Mucosa of descending colon (tissue), 3 donors: ENCODE results near the gene NANOS1. TPM values are rescaled to one million over a fixed set of nuclear protein-coding genes. Genes with fewer than 3 reads are reported as not detected.

ENCODE experiments used
- ATAC-seq: fragments of 200-7000 bp; cut with Tn5 transposase; one replicate; pipeline ENCODE4 v1.9.1; 2020; ENCODE audit warnings: mild to moderate bottlenecking, moderate library complexity
- DNase-seq, 3 donors: peaks; one replicate each; pipeline ENCODE4 v3.0.0-alpha.2; 2020
- H3K36me3 ChIP-seq: fragments of 200-600 bp; one replicate; pipeline ENCODE4 v1.8.0; 2021; ENCODE audit warnings: low read depth, mild to moderate bottlenecking
- H3K4me1 ChIP-seq: fragments of 200-600 bp; one replicate; pipeline ENCODE4 v1.8.0; 2021; ENCODE audit warnings: low read depth, mild to moderate bottlenecking
- H3K4me3 ChIP-seq: fragments of 200-600 bp; one replicate; pipeline ENCODE4 v1.8.0; 2021; ENCODE audit warnings: mild to moderate bottlenecking
- H3K9me3 ChIP-seq: fragments of 200-600 bp; one replicate; pipeline ENCODE4 v1.8.0; 2021; ENCODE audit warnings: mild to moderate bottlenecking
- intact Hi-C, 2 donors: fragments of 100-400 bp; cut with DNase I in 1 of 2; cut with micrococcal nuclease in 1 of 2; formaldehyde crosslinking; loops; one replicate each; pipeline versions ENCODE4 v1.11.0 to v1.11.1; 2022; cut with DNase I, micrococcal nuclease
- total RNA-seq, 3 donors: library from RNA; stranded (reverse); fragmentation: NEBNext Ultra II Directional in 2 of 3; extraction: Animal tissue kit (Norgen Biotek cat#: 25700) in 2 of 3; gene quantifications; one replicate each; pipeline versions ENCODE4 v1.2.1 to v1.2.4, GENCODE V29; 2021 to 2023
- TF ChIP-seq, protein P1 (sequence below): fragments of 200-600 bp; IDR thresholded peaks from one replicate; pipeline ENCODE4 v1.8.0; 2022; ENCODE audit warnings: antibody characterized with exemption, mild to moderate bottlenecking
- donor health status: DM: no; HTN: no; CAD: no; lungs with moderate emphysema.
- donor health status: DM: no; HTN: no; CAD: no.
- donor health status: DM: no; HTN: yes; CAD: no.

NANOS1 gene
- total RNA-seq, 3 donors from 2014 or later, result 0.12 to 2.7 (median 0.43) TPM

DNA sequence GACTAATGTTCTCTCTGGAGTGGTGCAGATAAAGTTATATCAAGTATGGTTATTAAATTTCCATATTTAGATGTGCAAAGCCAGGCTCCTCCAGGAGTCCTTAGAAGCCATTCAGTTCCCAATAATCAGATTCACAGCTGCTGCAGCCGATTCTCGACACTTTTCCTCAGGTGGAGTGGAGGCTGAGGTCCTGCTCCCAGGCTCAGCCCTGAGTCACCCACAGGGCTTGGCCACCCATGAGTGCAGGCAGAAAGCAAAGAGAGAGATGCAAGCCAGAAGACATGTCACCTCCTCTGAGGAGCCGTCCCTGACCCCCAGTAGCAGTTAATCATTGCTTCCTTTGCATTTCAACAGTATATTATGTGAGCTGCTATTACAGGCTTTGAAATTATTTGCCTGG is 36.3 kb upstream of the NANOS1 start:
- intact Hi-C loops, result no loop called here
- Histone ChIP-seq H3K9me3 (no peaks in the 10 kb centered on the region), H3K4me3 (no peak overlapping the region), H3K36me3 (no peaks in the 10 kb centered on the region), H3K4me1 (no peaks in the 10 kb centered on the region)
- TF ChIP-seq, protein P1, sequence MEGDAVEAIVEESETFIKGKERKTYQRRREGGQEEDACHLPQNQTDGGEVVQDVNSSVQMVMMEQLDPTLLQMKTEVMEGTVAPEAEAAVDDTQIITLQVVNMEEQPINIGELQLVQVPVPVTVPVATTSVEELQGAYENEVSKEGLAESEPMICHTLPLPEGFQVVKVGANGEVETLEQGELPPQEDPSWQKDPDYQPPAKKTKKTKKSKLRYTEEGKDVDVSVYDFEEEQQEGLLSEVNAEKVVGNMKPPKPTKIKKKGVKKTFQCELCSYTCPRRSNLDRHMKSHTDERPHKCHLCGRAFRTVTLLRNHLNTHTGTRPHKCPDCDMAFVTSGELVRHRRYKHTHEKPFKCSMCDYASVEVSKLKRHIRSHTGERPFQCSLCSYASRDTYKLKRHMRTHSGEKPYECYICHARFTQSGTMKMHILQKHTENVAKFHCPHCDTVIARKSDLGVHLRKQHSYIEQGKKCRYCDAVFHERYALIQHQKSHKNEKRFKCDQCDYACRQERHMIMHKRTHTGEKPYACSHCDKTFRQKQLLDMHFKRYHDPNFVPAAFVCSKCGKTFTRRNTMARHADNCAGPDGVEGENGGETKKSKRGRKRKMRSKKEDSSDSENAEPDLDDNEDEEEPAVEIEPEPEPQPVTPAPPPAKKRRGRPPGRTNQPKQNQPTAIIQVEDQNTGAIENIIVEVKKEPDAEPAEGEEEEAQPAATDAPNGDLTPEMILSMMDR, result no peak
- no peak for DNase-seq
- no peak for ATAC-seq

DNA sequence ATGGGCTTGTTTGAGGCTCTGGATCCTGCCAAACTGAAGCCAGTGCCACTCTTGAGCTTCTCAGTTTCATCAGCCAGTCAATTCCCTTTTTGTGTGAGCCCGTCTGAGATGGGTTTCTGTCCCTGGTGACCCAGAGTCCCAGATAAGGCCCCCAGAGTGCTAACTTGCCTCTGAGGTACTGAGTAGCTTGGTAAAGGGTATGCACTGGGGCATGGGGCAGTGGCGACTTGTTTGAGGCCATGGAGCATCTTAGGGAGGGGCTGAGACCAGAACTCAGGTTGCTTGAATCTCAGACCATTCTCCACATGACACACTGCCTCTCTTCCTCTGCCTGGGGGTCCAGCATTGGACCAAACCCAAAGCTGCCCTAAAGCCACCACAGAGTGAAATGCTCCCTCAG is 35.2 kb upstream of the NANOS1 start:
- TF ChIP-seq, protein P1, result no peak
- no peaks in the 10 kb centered on the region for H3K4me1 ChIP-seq
- intact Hi-C loops, result no loop called here
- DNase-seq, result no peak
- no peak overlapping the region for H3K4me3 ChIP-seq
- H3K9me3 ChIP-seq, result no peaks in the 10 kb centered on the region
- H3K36me3 ChIP-seq, result no peaks in the 10 kb centered on the region
- ATAC-seq, result no peak

DNA sequence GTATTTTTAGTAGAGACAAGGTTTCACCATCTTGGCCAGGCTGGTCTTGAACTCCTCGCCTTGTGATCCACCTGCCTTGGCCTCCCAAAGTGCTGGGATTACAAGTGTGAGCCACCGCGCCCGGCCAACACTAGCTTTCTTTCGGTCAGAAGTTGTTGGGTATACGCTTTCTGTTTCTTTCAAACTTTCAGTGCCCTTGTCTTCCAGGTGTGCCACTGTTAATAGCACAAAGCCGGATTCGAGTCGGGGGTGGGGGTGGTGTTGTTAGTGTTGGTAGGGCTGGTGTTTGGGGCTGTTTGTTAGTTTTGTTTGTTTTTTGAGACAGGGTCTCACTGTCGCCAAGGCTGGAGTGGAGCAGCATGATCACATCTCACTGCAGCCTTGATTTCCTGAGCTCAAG is 33.8 kb upstream of the NANOS1 start:
- no peaks in the 10 kb centered on the region for H3K9me3 ChIP-seq
- no peaks in the 10 kb centered on the region for H3K4me1 ChIP-seq
- ATAC-seq, result no peak
- H3K36me3 ChIP-seq, result no peaks in the 10 kb centered on the region
- H3K4me3 ChIP-seq, result no peak overlapping the region
- DNase-seq, result no peak
- intact Hi-C loops, result no loop called here
- TF ChIP-seq, protein P1, result no peak

DNA sequence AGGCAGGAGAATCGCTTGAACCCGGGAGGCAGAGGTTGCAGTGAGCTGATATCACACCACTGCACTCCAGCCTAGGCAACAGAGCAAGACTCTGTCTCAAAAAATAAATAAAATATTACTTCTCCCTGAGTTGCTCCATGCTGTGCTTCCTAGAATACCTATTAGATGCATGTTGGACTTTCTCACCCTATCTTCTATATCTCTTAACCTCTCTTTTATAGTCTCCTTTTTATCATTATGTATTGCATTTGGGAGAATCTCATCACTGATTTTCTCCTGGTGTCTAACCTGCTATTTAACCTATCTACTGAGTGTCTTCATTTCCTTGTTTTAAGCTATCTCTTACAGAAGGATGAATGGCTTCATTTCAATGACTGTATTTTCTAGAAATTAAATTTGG is 32.1 kb upstream of the NANOS1 start:
- intact Hi-C loops, result no loop called here
- no peaks in the 10 kb centered on the region for H3K4me1 ChIP-seq
- H3K9me3 ChIP-seq, result no peaks in the 10 kb centered on the region
- DNase-seq (no peak), ATAC-seq (no peak)
- no peaks in the 10 kb centered on the region for H3K36me3 ChIP-seq
- TF ChIP-seq, protein P1, result no peak
- H3K4me3 ChIP-seq, result no peak overlapping the region

DNA sequence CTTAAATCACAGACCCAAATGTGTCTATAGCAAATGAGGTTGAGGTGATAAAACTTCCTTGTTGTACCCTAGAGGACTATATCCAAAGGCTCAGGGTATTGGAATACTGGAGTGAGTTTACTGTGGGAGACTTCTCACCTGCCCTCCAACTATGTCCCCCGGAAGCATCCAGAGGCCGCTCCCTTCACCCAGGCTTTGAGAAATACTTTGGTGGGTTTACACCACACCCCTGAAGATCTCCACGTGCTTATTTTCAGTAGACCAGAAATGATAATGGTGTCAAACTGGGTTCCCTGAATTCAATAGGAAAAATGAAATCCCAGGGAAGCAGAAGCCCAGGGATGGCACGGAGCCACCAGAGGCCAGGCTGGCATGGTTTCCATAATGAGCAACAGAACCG is 31.3 kb upstream of the NANOS1 start:
- no peak overlapping the region for H3K4me3 ChIP-seq
- DNase-seq, result no peak
- ATAC-seq, result no peak
- TF ChIP-seq, protein P1, result no peak
- intact Hi-C loops, result no loop called here
- H3K9me3 ChIP-seq, result no peaks in the 10 kb centered on the region
- H3K36me3 ChIP-seq, result no peaks in the 10 kb centered on the region
- H3K4me1 ChIP-seq, result no peaks in the 10 kb centered on the region

GRCh38 chr10:119001717-119002500 is 27.6 kb upstream of the NANOS1 start:
- ATAC-seq, result no peak
- Histone ChIP-seq H3K9me3 (no peaks in the 10 kb centered on the region), H3K4me3 (no peak overlapping the region), H3K4me1 (no peaks in the 10 kb centered on the region), H3K36me3 (no peaks in the 10 kb centered on the region)
- TF ChIP-seq, protein P1, result no peak
- intact Hi-C loops, result no loop called here
- no peak for DNase-seq
